Measurements from ENCODE around the gene ZMYM3.

GRCh38 chrX:71199252-71200008 is 54.5 kb downstream of the ZMYM3 start:
- TF ChIP-seq GATA2 (IDR thresholded peaks at IDR 0.05; ENCODE audit: low read depth, low read length): no peak
- no peak for TF ChIP-seq GATA3 (IDR thresholded peaks at IDR 0.05; ENCODE audit: low read depth, low read length)

All from SH-SY5Y (cell line).